VCaP (cell line): ENCODE results near the gene CHAC1.

ENCODE experiments used
- H3K27ac ChIP-seq: fragments of 450-650 bp; 2 replicates; pipeline ENCODE4 v1.5.1; 2017
- TF ChIP-seq, protein P1 (sequence below): fragments of 450-650 bp; conservative IDR thresholded peaks from 2 replicates; pipeline ENCODE4 v1.5.1; 2017; ENCODE audit warnings: mild to moderate bottlenecking, moderate library complexity

The CHAC1 gene

GRCh38 chr15:40911141-40911540 is 42.1 kb upstream of the CHAC1 start:
- peak overlapping the region; percentile 67 for H3K27ac ChIP-seq
- TF ChIP-seq, protein P1, sequence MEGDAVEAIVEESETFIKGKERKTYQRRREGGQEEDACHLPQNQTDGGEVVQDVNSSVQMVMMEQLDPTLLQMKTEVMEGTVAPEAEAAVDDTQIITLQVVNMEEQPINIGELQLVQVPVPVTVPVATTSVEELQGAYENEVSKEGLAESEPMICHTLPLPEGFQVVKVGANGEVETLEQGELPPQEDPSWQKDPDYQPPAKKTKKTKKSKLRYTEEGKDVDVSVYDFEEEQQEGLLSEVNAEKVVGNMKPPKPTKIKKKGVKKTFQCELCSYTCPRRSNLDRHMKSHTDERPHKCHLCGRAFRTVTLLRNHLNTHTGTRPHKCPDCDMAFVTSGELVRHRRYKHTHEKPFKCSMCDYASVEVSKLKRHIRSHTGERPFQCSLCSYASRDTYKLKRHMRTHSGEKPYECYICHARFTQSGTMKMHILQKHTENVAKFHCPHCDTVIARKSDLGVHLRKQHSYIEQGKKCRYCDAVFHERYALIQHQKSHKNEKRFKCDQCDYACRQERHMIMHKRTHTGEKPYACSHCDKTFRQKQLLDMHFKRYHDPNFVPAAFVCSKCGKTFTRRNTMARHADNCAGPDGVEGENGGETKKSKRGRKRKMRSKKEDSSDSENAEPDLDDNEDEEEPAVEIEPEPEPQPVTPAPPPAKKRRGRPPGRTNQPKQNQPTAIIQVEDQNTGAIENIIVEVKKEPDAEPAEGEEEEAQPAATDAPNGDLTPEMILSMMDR, result no peak

DNA sequence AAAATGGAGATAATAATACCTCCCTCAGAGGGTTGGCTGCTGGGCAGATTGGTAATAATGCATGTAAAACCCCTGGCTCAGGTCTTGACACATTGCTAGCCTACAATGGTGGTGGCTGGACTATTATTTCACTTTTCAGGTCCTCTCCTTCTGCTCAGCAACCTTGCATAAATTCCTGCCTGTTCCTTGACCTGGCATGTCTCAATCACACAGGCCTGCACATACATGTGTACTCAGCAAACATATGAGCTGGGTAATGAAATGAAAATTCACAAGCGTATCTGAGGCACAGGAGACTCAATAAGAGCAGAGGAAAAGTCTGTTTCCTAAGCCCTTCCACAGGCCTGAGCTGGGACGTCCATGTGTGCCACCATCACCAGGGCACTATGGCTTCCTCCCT is 41.6 kb upstream of the CHAC1 start:
- H3K27ac ChIP-seq, result peak overlapping the region; percentile 67
- TF ChIP-seq, protein P1, result no peak

GRCh38 chr15:40912478-40912877 is 40.8 kb upstream of the CHAC1 start:
- peak overlapping the region; percentile 67 for H3K27ac ChIP-seq
- TF ChIP-seq, protein P1, result no peak

DNA sequence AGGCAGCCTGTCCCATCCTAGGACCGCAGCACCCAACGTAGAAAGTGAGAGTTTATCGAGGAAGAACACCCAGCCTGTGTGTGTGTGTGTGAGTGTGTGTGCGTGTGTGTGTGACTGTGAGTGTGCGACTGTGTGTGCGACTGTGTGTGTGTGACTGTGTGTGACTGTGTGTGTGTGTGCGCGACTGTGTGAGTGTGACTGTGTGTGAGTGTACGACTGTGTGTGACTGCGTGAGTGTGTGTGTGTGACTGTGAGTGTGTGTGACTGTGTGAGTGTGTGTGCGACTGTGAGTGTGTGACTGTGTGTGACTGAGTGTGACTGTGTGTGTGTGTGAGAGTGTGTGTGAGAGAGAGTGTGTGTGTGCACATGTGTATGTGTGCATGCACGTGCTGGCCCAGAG is 39.3 kb upstream of the CHAC1 start:
- TF ChIP-seq, protein P1, result no peak
- no peak overlapping the region for H3K27ac ChIP-seq

- no peak overlapping the region for H3K27ac ChIP-seq
- TF ChIP-seq, protein P1, result no peak
Observed at GRCh38 chr15:40914486-40914885, 38.8 kb upstream of the CHAC1 start.

DNA sequence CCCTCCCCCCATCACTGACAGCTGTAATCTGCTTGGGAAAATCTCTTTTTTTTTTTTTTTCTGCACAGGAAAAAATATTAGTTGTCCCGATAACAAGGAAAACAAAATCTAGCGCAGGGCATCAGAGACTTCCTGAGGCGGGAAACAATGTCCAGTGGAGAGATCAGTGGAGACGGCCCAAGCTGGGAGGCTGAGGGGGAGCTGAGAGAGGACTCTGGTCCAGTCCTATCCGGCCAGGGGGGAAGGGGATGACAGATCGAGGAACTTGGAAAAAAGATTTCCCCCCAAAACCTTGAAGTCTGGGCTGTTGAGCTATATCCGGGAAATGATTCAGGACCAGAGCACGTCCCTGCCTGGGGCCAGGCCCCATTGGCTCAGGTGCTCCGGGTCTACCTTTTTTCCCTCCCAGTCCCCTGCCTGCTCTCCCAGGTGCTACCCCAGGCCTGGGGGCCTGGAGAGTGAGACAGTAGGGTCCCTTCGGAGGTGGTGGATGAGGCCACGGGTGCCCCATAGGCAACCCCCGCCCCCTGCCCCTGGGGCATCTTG is 38.1 kb upstream of the CHAC1 start:
- H3K27ac ChIP-seq, result no peak overlapping the region
- TF ChIP-seq, protein P1, result no peak

DNA sequence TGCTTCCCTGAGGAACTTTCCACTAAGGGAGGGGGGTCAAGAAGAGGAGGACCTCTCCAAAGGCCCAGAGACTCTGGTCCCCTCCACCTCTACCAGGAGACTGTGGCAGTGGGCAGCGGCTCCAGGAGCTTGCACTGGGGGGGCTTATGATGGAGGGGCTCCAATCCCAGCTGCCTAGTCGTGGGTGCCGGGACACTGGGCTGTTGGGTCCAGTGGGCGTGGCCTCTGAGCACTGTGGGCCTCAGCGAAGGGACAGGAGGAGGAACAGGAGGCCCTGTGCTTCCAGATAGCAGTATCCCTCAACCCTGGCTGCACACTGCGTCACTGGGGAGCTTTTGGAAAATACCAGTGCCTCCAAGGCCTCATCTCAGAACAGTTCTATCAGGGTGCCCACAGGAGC is 37.6 kb upstream of the CHAC1 start:
- TF ChIP-seq, protein P1, result no peak
- H3K27ac ChIP-seq, result no peak overlapping the region
